Keratinocyte (primary cell): ENCODE measurements around the gene DMXL1. TPM values are rescaled to one million over a fixed set of nuclear protein-coding genes. Genes with fewer than 3 reads are reported as not detected.

Experiments
- DNase-seq: peaks from one replicate; pipeline ENCODE4 v3.0.0-alpha.2; 2011; ENCODE audit warnings: low read depth, missing footprints, low spot score
- FAIRE-seq: peaks from 2 replicates; lab custom pipeline; 2011; peaks lifted over from hg19 to GRCh38; lab: Jason Lieb, UNC
- H2AFZ ChIP-seq: 2 replicates; pipeline ENCODE4 v1.6.0; 2012; ENCODE audit warnings: low read length, control low read depth, inconsistent platforms; ENCODE audit not compliant: control insufficient read depth
- H3K27ac ChIP-seq: 2 replicates; pipeline ENCODE4 v1.5.1; 2011; ENCODE audit warnings: low read length; ENCODE audit not compliant: control insufficient read depth, insufficient read depth
- H3K27me3 ChIP-seq: 3 replicates; pipeline ENCODE4 v1.6.0; 2011; ENCODE audit warnings: low read length; ENCODE audit not compliant: control insufficient read depth, insufficient read depth; ENCODE audit errors: extremely low read depth
- H3K36me3 ChIP-seq, 2 experiments: 2 replicates in 1 of 2; 3 replicates in 1 of 2; pipeline ENCODE4 v1.5.1; 2011; ENCODE audit warnings: low read length in 2 of 2, mild to moderate bottlenecking in 1 of 2; ENCODE audit not compliant: control insufficient read depth in 2 of 2, insufficient read depth in 2 of 2; ENCODE audit errors: extremely low read depth in 1 of 2
- H3K4me1 ChIP-seq: 3 replicates; pipeline ENCODE4 v1.5.1; 2011; ENCODE audit warnings: low read length; ENCODE audit not compliant: control insufficient read depth, insufficient read depth; ENCODE audit errors: extremely low read depth
- H3K4me2 ChIP-seq: 3 replicates; pipeline ENCODE4 v1.6.0; 2011; ENCODE audit warnings: low read depth, low read length; ENCODE audit not compliant: control insufficient read depth, insufficient read depth; ENCODE audit errors: extremely low read depth
- H3K4me3 ChIP-seq, 3 experiments: fragments of 200-600 bp in 1 of 3; sonication (generic) in 1 of 3; 2 replicates in 2 of 3; 3 replicates in 1 of 3; pipeline ENCODE4 v1.5.1; 2011 to 2016; ENCODE audit warnings: low read length in 3 of 3, mild to moderate bottlenecking in 3 of 3, control low read depth in 2 of 3, inconsistent platforms in 1 of 3, low read depth in 1 of 3, mixed read lengths in 1 of 3, mixed run types in 1 of 3, moderate library complexity in 1 of 3; ENCODE audit not compliant: control insufficient read depth in 2 of 3, insufficient read depth in 2 of 3; ENCODE audit errors: extremely low read depth in 1 of 3
- H3K79me2 ChIP-seq: 2 replicates; pipeline ENCODE4 v1.6.0; 2012; ENCODE audit warnings: low read length; ENCODE audit not compliant: control insufficient read depth, insufficient read depth
- H3K9ac ChIP-seq: 3 replicates; pipeline ENCODE4 v1.6.0; 2011; ENCODE audit warnings: low read length; ENCODE audit not compliant: control insufficient read depth, insufficient read depth; ENCODE audit errors: extremely low read depth
- H3K9me1 ChIP-seq: 3 replicates; pipeline ENCODE4 v1.6.0; 2011; ENCODE audit warnings: low read length; ENCODE audit not compliant: control insufficient read depth, insufficient read depth; ENCODE audit errors: extremely low read depth
- H3K9me3 ChIP-seq: 2 replicates; pipeline ENCODE4 v1.5.1; 2012; ENCODE audit warnings: low read depth, low read length; ENCODE audit not compliant: control insufficient read depth
- H4K20me1 ChIP-seq: 3 replicates; pipeline ENCODE4 v1.6.0; 2011; ENCODE audit warnings: low read length; ENCODE audit not compliant: control insufficient read depth, insufficient read depth; ENCODE audit errors: extremely low read depth
- EZH2 ChIP-seq: IDR thresholded peaks from one replicate; pipeline ENCODE4 v1.6.1; 2012; ENCODE audit warnings: inconsistent platforms, mild to moderate bottlenecking, low read length, moderate library complexity
- dilution Hi-C: fragments of 300-500 bp; cut with MboI; formaldehyde crosslinking; loops from one replicate; pipeline ENCODE4 v1.7.0; 2020; ENCODE audit warnings: low sequenced_read_pairs; ENCODE audit not compliant: extremely low pct_ligation_motif_present
- polyA plus RNA-seq, 5 experiments: library from polyadenylated mRNA; depleted of rRNA in 3 of 5; stranded (reverse) in 3 of 5; stranded (forward) in 1 of 5; unstranded in 1 of 5; fragments of >200 nt; gene quantifications; 1 replicate in 1 of 5; 2 replicates in 3 of 5; 3 replicates in 1 of 5; pipeline versions ENCODE4 v1.2.1 to v1.2.3, GENCODE V29; 2011 to 2012; ENCODE audit warnings: missing spikeins in 2 of 5, low read depth in 1 of 5, low replicate concordance in 1 of 5
- TF ChIP-seq, protein P1 (sequence below), 3 experiments: IDR thresholded peaks in 1 of 3; conservative IDR thresholded peaks in 1 of 3; optimal IDR thresholded peaks in 1 of 3; 2 replicates in 2 of 3; 3 replicates in 1 of 3; pipeline versions ENCODE3 to v1.5.1; 2011; ENCODE audit warnings: low read length in 3 of 3, mild to moderate bottlenecking in 3 of 3, moderate library complexity in 2 of 3, control low read depth in 1 of 3, inconsistent platforms in 1 of 3; ENCODE audit not compliant: insufficient read depth in 2 of 3; ENCODE audit errors: extremely low read depth in 1 of 3

The DMXL1 gene
- polyA plus RNA-seq, 1 donor (not counting 4 experiments of a cell fraction or from before 2014, with no cell fraction given): 13.1 TPM

GRCh38 chr5:119105971-119106370, 35.1 kb downstream of the DMXL1 start:
- no peaks in the 10 kb centered on the region for H4K20me1 ChIP-seq
- H3K9me1 ChIP-seq: no peaks in the 10 kb centered on the region
- DNase-seq (no peak), FAIRE-seq (no peak)
- H3K36me3 ChIP-seq: no peaks in the 10 kb centered on the region
- no peak overlapping the region for H3K9ac ChIP-seq
- no peak overlapping the region for H2AFZ ChIP-seq
- no peaks in the 10 kb centered on the region for H3K4me1 ChIP-seq
- H3K79me2 ChIP-seq: no peaks in the 10 kb centered on the region
- H3K27ac ChIP-seq: no peak overlapping the region
- no peak for TF ChIP-seq EZH2
- TF ChIP-seq, protein P1, sequence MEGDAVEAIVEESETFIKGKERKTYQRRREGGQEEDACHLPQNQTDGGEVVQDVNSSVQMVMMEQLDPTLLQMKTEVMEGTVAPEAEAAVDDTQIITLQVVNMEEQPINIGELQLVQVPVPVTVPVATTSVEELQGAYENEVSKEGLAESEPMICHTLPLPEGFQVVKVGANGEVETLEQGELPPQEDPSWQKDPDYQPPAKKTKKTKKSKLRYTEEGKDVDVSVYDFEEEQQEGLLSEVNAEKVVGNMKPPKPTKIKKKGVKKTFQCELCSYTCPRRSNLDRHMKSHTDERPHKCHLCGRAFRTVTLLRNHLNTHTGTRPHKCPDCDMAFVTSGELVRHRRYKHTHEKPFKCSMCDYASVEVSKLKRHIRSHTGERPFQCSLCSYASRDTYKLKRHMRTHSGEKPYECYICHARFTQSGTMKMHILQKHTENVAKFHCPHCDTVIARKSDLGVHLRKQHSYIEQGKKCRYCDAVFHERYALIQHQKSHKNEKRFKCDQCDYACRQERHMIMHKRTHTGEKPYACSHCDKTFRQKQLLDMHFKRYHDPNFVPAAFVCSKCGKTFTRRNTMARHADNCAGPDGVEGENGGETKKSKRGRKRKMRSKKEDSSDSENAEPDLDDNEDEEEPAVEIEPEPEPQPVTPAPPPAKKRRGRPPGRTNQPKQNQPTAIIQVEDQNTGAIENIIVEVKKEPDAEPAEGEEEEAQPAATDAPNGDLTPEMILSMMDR (optimal IDR thresholded peaks at IDR 0.05 in 1 of 3, IDR thresholded peaks at IDR 0.05 in 1 of 3, conservative IDR thresholded peaks at IDR 0.05 in 1 of 3; ENCODE audit: extremely low read depth in 1 of 3, insufficient read depth in 2 of 3, low read length in 3 of 3): no peak
- H3K4me3 ChIP-seq: no peak overlapping the region
- no peak overlapping the region for H3K4me2 ChIP-seq
- dilution Hi-C loops: no loop called here
- no peaks in the 10 kb centered on the region for H3K9me3 ChIP-seq
- H3K27me3 ChIP-seq: no peaks in the 10 kb centered on the region

DNA sequence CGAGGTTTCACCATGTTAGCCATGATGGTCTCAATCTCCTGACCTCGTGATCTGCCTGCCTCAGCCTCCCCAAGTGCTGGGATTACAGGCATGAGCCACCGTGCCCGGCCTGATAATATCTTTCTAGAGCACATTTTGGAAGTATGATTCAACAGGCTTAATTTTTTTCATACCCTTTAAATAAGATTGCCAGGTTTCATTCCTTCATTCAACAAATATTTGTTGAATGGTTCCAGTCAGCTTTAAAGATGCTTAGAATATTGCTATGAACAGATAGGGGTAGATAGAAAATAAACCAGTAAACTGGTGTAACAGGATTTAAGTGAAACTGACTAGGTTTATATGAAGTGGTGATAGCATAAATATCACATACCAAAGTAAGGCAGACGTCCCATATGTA, 41.3 kb downstream of the DMXL1 start:
- H3K27me3 ChIP-seq: no peaks in the 10 kb centered on the region
- H2AFZ ChIP-seq: no peak overlapping the region
- H3K79me2 ChIP-seq: no peaks in the 10 kb centered on the region
- no peak overlapping the region for H3K4me2 ChIP-seq
- H3K4me3 ChIP-seq: no peak overlapping the region
- no peaks in the 10 kb centered on the region for H3K36me3 ChIP-seq
- H3K9ac ChIP-seq: no peak overlapping the region
- no peak overlapping the region for H3K27ac ChIP-seq
- DNase-seq: no peak
- dilution Hi-C loops: no loop called here
- no peak for TF ChIP-seq EZH2
- TF ChIP-seq, protein P1 (optimal IDR thresholded peaks at IDR 0.05 in 1 of 3, IDR thresholded peaks at IDR 0.05 in 1 of 3, conservative IDR thresholded peaks at IDR 0.05 in 1 of 3; ENCODE audit: extremely low read depth in 1 of 3, insufficient read depth in 2 of 3, low read length in 3 of 3): no peak
- no peaks in the 10 kb centered on the region for H4K20me1 ChIP-seq
- no peak for FAIRE-seq
- no peaks in the 10 kb centered on the region for H3K4me1 ChIP-seq
- no peaks in the 10 kb centered on the region for H3K9me3 ChIP-seq
- no peaks in the 10 kb centered on the region for H3K9me1 ChIP-seq
